ENCODE results near the gene NSD1. TPM values are rescaled to one million over a fixed set of nuclear protein-coding genes. Genes with fewer than 3 reads are reported as not detected.

NSD1 gene
- total RNA-seq, 3 donors from 2014 or later = 59.3 to 103 (median 69.7) TPM

GRCh38 chr5:177093082-177093712 lies 40.4 kb upstream of the NSD1 start:
- intact Hi-C loops (cut with DNase I, micrococcal nuclease) = no loop called here
- TF ChIP-seq CTCF (IDR thresholded peaks at IDR 0.05) = no peak
- no peak overlapping the region for H3K4me3 ChIP-seq
- ATAC-seq = no peak
- no peaks in the 10 kb centered on the region for H3K36me3 ChIP-seq (ENCODE audit: low read depth)
- no peak for DNase-seq
- no peaks in the 10 kb centered on the region for H3K9me3 ChIP-seq
- H3K4me1 ChIP-seq (ENCODE audit: low read depth) = peaks cover 39% of the 10 kb centered on the region

- no peaks in the 10 kb centered on the region for H3K9me3 ChIP-seq
- intact Hi-C loops (cut with DNase I, micrococcal nuclease) = no loop called here
- no peak for TF ChIP-seq CTCF (IDR thresholded peaks at IDR 0.05)
- H3K36me3 ChIP-seq (ENCODE audit: low read depth) = no peaks in the 10 kb centered on the region
- no peak for ATAC-seq
- no peak for DNase-seq
- H3K4me1 ChIP-seq (ENCODE audit: low read depth) = peaks cover 45% of the 10 kb centered on the region
- H3K4me3 ChIP-seq = no peak overlapping the region
These were observed 39.8 kb upstream of the NSD1 start for GRCh38 chr5:177093803-177094202.

- Histone ChIP-seq H3K4me3 (no peak overlapping the region), H3K9me3 (no peaks in the 10 kb centered on the region), H3K36me3 (ENCODE audit: low read depth) (no peaks in the 10 kb centered on the region), H3K4me1 (ENCODE audit: low read depth) (peaks cover 45% of the 10 kb centered on the region)
- peak; percentile 7 for ATAC-seq
- no peak for TF ChIP-seq CTCF (IDR thresholded peaks at IDR 0.05)
- peak; percentile 63 to 75 (median 71) for DNase-seq
- intact Hi-C loops (cut with DNase I, micrococcal nuclease) = no loop called here
These were observed 39.1 kb upstream of the NSD1 start for GRCh38 chr5:177094224-177095087.

GRCh38 chr5:177095088-177095669 lies 38.4 kb upstream of the NSD1 start:
- Histone ChIP-seq H3K4me3 (no peak overlapping the region), H3K9me3 (no peaks in the 10 kb centered on the region), H3K4me1 (ENCODE audit: low read depth) (peaks cover 39% of the 10 kb centered on the region), H3K36me3 (ENCODE audit: low read depth) (no peaks in the 10 kb centered on the region)
- no peak for TF ChIP-seq CTCF (IDR thresholded peaks at IDR 0.05)
- no peak for DNase-seq
- no peak for ATAC-seq
- intact Hi-C loops (cut with DNase I, micrococcal nuclease) = no loop called here

GRCh38 chr5:177096162-177097015 lies 37.2 kb upstream of the NSD1 start:
- intact Hi-C loops (cut with DNase I, micrococcal nuclease) = no loop called here
- Histone ChIP-seq H3K9me3 (no peaks in the 10 kb centered on the region), H3K4me3 (no peak overlapping the region), H3K4me1 (ENCODE audit: low read depth) (peaks cover 28% of the 10 kb centered on the region), H3K36me3 (ENCODE audit: low read depth) (no peaks in the 10 kb centered on the region)
- no peak for TF ChIP-seq CTCF (IDR thresholded peaks at IDR 0.05)
- no peak for ATAC-seq
- DNase-seq = no peak
